Testis (tissue), 3 donors: Measurements from ENCODE around the gene ABI3BP. TPM values are rescaled to one million over a fixed set of nuclear protein-coding genes. Genes with fewer than 3 reads are reported as not detected.

Source experiments
- DNase-seq: peaks from one replicate; pipeline ENCODE4 v3.0.0-alpha.2; 2019
- H3K27ac ChIP-seq, 2 donors: fragments of 200-600 bp; sonication (generic); one replicate each; pipeline ENCODE4 v1.5.1; 2019
- H3K27me3 ChIP-seq: fragments of 200-600 bp; sonication (generic); one replicate; pipeline ENCODE4 v1.5.1; 2019
- H3K36me3 ChIP-seq: fragments of 200-600 bp; sonication (generic); one replicate; pipeline ENCODE4 v1.5.1; 2017; ENCODE audit warnings: low read depth; ENCODE audit errors: missing control alignments
- H3K4me1 ChIP-seq: fragments of 200-600 bp; sonication (generic); one replicate; pipeline ENCODE4 v1.5.1; 2019
- H3K4me3 ChIP-seq, 2 donors: fragments of 200-600 bp; sonication (generic); one replicate each; pipeline ENCODE4 v1.5.1; 2017 to 2019
- H3K9me3 ChIP-seq: fragments of 200-600 bp; sonication (generic); one replicate; pipeline ENCODE4 v1.5.1; 2017
- POLR2A ChIP-seq: fragments of 450-650 bp; IDR thresholded peaks from one replicate; pipeline ENCODE4 v1.6.1; 2017; ENCODE audit warnings: antibody characterized with exemption, mild to moderate bottlenecking, moderate library complexity
- WGBS, 2 donors: methylation state at CpG; one replicate each; pipeline ENCODE4 v1.1.5; 2018; 5-methylcytosine and 5-hydroxymethylcytosine counted together
- intact Hi-C: fragments of 100-400 bp; cut with DNase I; formaldehyde crosslinking; loops from one replicate; pipeline ENCODE4 v1.15.1; 2023; ENCODE audit warnings: low total_unique reads
- polyA plus RNA-seq: library from polyadenylated mRNA; stranded (reverse); fragments of 350-450 nt; fragmentation: Illumina TruSeq; extraction: RNeasy Lipid Tissue Mini Kit (QIAGEN cat#74804); gene quantifications from one replicate; pipeline ENCODE4 v1.2.3, GENCODE V29; 2014; ENCODE audit warnings: low read depth, low replicate concordance; ENCODE audit not compliant: insufficient read depth
- total RNA-seq, 2 donors: library from RNA; depleted of rRNA; stranded (reverse); fragments of >200 nt; gene quantifications; one replicate each; pipeline ENCODE4 v1.2.3, GENCODE V29; 2016
- TF ChIP-seq, protein P1 (sequence below), 3 experiments: fragments of 450-650 bp in 2 of 3; fragments of 200-600 bp in 1 of 3; sonication (generic) in 1 of 3; IDR thresholded peaks; one replicate each; pipeline ENCODE4 v1.5.1; 2016 to 2019; ENCODE audit warnings: antibody characterized with exemption in 3 of 3, mild to moderate bottlenecking in 2 of 3, moderate library complexity in 1 of 3

The ABI3BP gene
- total and polyA plus RNA-seq, 3 donors from 2014 or later = 8.7 to 58.2 (median 25.0) TPM

DNA sequence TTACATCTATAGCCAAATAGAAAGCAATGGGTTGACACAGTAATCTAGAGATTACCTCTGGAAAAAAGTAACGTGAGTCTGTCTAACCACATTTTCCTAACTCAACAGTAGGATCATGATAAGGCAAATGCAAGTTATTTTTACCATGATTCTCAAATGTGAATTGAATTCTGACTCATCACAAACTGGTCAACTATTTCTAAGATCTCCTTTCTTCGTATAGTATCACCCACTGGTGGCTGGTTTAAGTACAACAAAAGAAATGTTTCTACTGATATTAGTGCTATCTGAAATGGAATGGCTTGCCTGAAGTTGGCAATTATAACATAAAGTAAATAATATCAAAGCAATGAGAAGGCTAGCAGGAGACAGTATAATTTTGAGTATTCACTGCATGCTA is 102.2 kb downstream of the ABI3BP start:
- Histone ChIP-seq H3K27ac (no peak overlapping the region), H3K27me3 (no peaks in the 10 kb centered on the region), H3K4me1 (no peaks in the 10 kb centered on the region), H3K36me3 (no peaks in the 10 kb centered on the region), H3K4me3 (no peak overlapping the region), H3K9me3 (no peaks in the 10 kb centered on the region)
- no peak for TF ChIP-seq POLR2A
- TF ChIP-seq, protein P1, sequence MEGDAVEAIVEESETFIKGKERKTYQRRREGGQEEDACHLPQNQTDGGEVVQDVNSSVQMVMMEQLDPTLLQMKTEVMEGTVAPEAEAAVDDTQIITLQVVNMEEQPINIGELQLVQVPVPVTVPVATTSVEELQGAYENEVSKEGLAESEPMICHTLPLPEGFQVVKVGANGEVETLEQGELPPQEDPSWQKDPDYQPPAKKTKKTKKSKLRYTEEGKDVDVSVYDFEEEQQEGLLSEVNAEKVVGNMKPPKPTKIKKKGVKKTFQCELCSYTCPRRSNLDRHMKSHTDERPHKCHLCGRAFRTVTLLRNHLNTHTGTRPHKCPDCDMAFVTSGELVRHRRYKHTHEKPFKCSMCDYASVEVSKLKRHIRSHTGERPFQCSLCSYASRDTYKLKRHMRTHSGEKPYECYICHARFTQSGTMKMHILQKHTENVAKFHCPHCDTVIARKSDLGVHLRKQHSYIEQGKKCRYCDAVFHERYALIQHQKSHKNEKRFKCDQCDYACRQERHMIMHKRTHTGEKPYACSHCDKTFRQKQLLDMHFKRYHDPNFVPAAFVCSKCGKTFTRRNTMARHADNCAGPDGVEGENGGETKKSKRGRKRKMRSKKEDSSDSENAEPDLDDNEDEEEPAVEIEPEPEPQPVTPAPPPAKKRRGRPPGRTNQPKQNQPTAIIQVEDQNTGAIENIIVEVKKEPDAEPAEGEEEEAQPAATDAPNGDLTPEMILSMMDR (IDR thresholded peaks at IDR 0.05) = peak in 1 of 3 experiments; percentile 6
- DNase-seq = no peak
- WGBS, 2 donors = 75 to 79% methylated on average over 2 of the region's 2 CpGs
- intact Hi-C loops = no loop called here

DNA sequence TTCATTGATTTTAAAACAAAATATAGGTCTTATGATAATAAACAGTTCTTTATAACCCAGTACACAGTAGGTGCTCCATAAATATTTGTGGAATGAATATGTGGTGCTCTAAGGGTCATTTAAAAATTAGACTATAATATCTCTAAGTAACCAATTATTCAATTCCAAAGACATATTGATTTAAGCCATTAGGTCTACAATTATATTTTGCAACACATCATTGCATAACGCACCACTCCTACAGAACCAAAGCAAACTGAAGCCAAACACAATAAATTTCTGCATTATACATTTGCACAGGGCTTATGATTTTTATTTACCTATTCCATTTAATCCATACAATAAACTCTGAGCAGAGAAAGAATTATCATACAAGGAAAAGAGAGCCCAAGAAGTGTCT is 104.3 kb downstream of the ABI3BP start:
- Histone ChIP-seq H3K27ac (no peak overlapping the region), H3K36me3 (no peaks in the 10 kb centered on the region), H3K4me3 (no peak overlapping the region), H3K9me3 (no peaks in the 10 kb centered on the region), H3K27me3 (no peaks in the 10 kb centered on the region), H3K4me1 (no peaks in the 10 kb centered on the region)
- intact Hi-C loops = no loop called here
- DNase-seq = no peak
- no peak for TF ChIP-seq POLR2A
- TF ChIP-seq, protein P1 (IDR thresholded peaks at IDR 0.05) = no peak
- 91 to 97% methylated on average over 1 of the region's 1 CpG for WGBS, 2 donors

DNA sequence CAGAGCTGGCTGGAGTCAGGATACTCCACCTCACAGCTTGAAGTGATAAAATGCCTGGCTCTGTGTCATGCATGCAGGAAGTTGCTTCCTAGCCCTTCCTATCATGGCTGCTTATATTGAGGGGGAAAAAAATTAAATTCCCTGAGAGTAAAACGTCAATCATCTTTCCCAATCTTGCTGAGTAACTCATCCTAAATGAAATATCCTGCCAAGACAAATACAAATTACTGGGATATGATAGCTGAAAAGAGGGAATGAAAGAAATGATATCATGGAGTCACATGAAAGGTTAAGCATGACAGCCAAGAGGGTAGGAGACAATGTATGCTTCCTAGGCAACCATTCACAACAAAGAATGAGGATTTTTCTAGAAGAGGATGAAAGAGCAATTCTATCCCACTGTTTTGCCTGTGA is 110.6 kb downstream of the ABI3BP start:
- no peak overlapping the region for H3K27ac ChIP-seq
- no peaks in the 10 kb centered on the region for H3K4me1 ChIP-seq
- no peaks in the 10 kb centered on the region for H3K27me3 ChIP-seq
- no peak overlapping the region for H3K4me3 ChIP-seq
- no peaks in the 10 kb centered on the region for H3K36me3 ChIP-seq
- TF ChIP-seq, protein P1 (IDR thresholded peaks at IDR 0.05) = no peak
- TF ChIP-seq POLR2A = no peak
- intact Hi-C loops = no loop called here
- WGBS, 2 donors = 50 to 80% methylated on average over 1 of the region's 1 CpG
- no peaks in the 10 kb centered on the region for H3K9me3 ChIP-seq
- DNase-seq = no peak

DNA sequence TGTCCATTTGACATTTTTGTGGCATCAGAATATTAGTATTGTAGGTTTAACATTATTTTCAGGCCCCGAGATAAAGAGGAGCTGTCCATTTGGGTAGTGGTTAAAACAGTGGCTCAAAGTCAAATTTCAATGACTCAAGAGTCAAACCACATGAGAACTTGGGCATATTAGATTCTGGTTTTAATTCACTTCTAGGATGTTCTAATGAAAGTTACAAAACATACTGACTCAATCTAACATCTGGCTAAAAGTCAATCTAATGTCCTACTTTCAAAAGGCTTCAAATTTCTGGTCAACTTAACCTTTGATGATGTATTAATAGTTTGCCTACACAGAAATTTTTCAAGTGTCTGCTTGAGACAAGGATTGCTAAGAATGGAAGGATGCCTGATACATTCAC is 112.4 kb downstream of the ABI3BP start:
- no peak for TF ChIP-seq POLR2A
- TF ChIP-seq, protein P1 (IDR thresholded peaks at IDR 0.05) = no peak
- intact Hi-C loops = no loop called here
- H3K27me3 ChIP-seq = no peaks in the 10 kb centered on the region
- DNase-seq = no peak
- 86 to 95% methylated on average over 1 of the region's 1 CpG for WGBS, 2 donors
- H3K27ac ChIP-seq = no peak overlapping the region
- H3K4me3 ChIP-seq = no peak overlapping the region
- H3K4me1 ChIP-seq = no peaks in the 10 kb centered on the region
- H3K9me3 ChIP-seq = no peaks in the 10 kb centered on the region
- H3K36me3 ChIP-seq = no peaks in the 10 kb centered on the region

DNA sequence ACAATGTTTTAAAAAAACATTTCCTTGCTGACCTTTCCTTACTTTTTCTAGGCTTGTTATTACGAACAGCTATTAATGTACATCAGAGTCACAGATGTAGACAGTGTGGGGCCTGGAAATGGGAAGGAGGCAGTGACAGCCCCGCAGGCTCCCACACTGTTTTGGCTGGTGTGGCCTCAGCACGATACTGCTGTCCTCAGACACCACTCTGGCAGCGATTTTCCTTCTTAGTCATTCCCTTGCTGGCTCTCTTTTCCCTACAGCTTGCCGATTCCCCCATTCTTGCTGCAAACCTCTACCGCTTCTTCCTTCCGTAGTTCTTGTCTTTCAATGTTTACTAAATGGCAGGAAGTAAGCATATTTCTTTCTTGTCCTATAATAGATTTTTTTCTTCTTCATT is 113.1 kb downstream of the ABI3BP start:
- intact Hi-C loops = no loop called here
- DNase-seq = no peak
- no peak overlapping the region for H3K27ac ChIP-seq
- H3K36me3 ChIP-seq = no peaks in the 10 kb centered on the region
- H3K4me1 ChIP-seq = no peaks in the 10 kb centered on the region
- no peaks in the 10 kb centered on the region for H3K9me3 ChIP-seq
- H3K27me3 ChIP-seq = no peaks in the 10 kb centered on the region
- no peak for TF ChIP-seq POLR2A
- TF ChIP-seq, protein P1 (IDR thresholded peaks at IDR 0.05) = no peak
- no peak overlapping the region for H3K4me3 ChIP-seq
- 47 to 59% methylated on average over 7 of the region's 7 CpGs for WGBS, 2 donors
